GM15510 (cell line): ENCODE data around the gene PPP2R3C.

Source experiments
- POLR2A ChIP-seq: IDR thresholded peaks from 3 replicates; pipeline ENCODE4 v1.6.1; 2011; ENCODE audit warnings: borderline replicate concordance; ENCODE audit not compliant: insufficient read length; ENCODE audit errors: extremely low read depth

Gene PPP2R3C

DNA sequence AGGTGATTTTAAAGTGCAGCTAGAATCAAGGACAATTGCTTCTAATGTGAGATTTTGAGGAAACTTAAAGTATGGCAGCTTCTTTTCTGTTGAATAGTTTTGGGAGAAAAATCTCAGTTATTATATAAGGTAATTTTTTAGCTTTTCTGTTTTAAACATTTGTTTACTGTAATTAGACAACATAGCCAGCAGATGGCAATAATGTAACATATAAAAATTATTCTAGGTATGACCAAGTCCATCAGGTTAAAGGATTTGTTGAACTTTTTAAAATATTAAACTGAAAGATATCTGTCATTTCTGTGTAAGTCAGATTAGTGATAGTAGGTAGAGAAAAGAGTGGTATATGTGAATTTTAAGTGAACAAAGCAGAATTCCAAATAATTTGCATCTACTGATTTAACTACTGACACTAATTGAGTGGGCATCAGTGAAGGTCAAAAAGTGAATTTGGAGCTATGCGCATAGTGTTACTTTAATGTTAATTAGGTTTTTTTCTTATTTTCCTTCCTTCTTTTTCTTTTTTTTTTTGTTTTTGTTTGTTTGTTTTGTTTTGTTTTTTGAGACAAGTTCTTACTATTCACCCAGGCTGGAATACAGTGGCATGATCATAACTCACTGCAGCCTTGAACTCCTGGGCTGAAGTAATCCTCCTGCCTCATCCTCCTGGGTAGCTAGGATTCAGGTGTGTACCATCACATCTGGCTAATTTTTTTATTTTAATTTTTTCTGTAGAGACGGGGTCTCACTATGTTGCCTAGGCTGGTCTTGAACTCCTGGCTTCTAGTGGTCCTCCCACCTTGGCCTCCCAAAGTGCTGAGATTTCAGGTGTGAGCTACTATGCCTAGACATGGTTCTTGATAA lies 19.2 kb upstream of the PPP2R3C start:
- no peak for TF ChIP-seq POLR2A

DNA sequence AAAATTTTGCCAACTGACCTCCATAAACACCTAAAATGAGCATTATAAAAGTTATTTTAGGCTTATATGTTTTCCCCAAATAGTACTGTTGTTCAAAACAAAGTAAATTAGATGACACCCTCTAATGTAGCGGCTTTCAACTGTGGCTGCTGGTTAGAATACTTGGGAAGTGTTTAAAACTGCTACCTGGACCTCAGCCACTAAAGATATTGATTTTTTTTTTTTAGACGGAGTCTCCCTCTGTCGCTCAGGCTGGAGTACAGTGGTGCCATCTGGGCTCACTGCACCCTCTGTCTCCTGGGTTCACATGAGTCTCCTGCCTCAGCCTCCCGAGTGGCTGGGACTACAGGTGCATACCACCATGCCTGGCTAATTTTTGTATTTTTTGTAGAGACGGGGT lies 16.8 kb upstream of the PPP2R3C start:
- TF ChIP-seq POLR2A, result no peak

- TF ChIP-seq POLR2A, result no peak
Observed at GRCh38 chr14:35134329-35135123, 12.7 kb upstream of the PPP2R3C start.

DNA sequence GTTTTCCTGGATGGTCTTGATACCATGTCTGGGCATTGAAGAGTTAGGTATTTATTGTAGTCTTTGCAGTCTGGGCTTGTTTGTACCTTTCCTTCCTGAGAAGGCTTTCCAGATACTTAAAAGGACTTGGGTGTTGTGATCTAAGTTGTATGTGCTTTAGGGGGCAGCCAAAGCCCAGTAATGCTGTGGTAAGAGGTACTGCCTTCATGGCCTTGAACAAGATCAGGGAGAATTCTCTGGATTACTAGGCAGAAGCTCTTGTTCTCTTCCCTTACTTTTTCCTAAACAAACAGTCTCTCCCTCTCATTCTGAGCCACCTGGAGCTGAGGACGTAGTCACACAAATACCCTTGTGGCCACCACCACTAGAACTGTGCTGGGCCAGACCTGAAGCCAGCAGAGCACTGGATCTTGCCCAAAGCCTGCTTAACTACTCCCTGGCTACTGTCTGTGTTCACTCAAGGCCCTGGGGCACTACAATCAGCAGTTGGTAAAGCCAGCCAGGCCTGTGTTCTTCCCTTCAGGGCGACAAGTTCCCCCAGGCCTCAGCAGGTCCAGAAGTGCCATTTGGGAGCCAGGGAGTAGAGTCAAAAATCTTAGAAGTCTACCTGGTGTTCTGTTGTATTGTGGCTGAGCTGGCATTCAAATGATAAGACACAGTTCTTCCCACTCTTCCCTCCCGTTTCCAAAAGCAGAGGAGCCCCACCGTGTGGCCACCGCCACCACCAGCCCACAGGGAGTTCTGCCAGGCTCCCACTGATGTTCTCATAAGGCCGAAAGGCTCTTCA lies 11.9 kb upstream of the PPP2R3C start:
- TF ChIP-seq POLR2A, result no peak

DNA sequence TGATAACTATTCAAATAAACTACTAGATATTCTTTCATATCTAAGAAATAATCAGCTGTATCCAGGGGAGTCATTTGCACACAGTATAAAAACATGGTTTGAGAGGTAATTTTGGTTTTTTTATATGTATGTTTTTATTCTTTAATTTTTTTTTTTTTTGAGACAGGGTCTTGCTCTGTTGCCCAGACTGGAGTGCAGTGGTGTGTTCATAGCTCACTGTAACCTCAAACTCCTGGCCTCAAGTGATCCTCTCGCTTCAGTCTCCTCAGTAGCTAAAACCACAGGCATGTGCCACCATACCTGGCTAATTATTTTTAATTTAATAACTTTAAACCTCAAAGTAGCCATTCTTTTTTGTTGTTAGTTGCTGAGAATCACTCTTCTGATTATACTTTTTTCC lies 2.3 kb upstream of the PPP2R3C start:
- TF ChIP-seq POLR2A, result no peak

DNA sequence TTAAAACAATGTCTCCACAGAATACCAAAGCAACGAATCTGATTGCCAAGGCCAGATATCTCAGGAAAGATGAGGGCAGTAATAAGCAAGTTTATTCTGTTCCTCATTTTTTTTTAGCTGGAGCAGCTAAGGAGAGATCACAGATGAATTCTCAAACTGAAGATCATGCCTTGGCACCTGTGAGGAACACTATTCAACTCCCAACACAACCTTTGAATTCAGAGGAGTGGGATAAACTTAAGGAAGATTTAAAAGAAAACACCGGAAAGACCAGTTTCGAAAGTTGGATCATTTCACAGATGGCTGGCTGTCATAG lies 1.6 kb upstream of the PPP2R3C start:
- TF ChIP-seq POLR2A, result no peak

DNA sequence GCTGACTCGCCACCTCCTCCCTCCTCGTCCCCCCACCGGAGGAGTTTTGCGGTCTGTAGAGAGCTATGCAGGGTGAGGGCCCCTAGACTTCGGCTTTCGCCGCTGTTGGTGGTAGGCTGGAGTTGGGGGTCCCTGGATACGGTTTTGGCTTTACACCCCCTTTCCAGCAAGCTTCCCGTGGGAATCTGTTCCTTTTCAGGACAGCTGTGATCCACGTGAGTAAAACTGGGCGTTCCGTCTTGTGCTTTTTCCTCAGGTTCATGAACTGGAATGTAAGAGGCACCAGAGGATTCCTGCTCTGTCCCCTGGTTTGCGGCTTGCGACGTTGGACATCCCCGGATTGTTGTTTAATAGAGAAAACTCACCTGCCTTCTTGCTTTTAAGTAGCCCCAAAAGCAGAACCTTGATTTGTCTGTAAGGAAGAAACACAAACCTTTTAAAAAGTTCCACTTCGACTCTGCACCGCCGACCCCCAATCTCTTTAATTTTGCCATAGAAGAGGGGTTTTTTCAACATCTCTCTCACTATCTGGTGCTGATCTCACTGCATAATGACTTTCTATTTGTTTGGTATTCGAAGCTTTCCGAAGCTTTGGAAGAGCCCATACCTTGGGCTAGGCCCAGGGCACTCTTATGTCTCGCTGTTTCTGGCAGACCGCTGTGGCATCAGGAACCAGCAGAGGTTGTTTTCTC lies 1.1 kb upstream of the PPP2R3C start:
- no peak for TF ChIP-seq POLR2A

GRCh38 chr14:35121026-35121886 lies 534 bp downstream of the PPP2R3C start:
- TF ChIP-seq POLR2A, result no peak

DNA sequence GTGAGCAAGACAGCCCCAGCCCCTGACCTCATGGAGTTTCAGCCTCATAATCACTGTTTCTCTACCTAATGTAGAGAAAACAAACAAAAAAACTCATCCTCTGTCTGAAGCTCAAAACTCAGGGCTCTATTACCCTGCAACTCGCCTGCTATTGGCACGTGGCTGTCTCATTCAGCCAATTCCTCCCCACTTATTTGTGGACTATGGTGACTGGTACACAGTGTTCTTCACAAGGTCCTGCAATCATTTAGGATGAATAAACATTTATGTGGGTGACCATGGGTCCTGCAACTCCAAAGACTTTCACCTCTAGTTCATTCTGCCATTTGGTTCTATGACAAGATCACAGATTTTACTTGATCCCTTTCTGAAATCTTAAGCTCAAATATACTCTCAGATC lies 4.7 kb downstream of the PPP2R3C start:
- no peak for TF ChIP-seq POLR2A

- TF ChIP-seq POLR2A, result no peak
Observed at GRCh38 chr14:35116242-35116641, 5.5 kb downstream of the PPP2R3C start.

DNA sequence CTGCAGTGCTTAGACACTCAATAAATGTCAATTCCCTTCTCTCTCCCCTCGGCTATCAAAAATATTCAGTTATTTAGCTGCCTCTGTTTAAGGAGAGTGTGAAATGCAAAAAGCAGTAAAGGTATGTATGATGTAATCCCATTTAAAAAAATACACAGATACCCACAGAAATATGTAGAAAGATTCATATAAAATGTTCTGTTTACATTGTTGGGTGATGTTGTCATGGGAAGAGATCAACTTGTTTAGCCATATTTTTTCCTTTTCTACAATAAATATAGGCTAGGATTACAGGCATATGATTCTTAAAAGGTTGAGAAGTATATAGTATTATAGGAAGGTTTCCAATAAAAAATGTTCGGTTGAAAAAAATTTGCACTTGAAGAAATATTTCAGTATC lies 7.8 kb downstream of the PPP2R3C start:
- no peak for TF ChIP-seq POLR2A

GRCh38 chr14:35113308-35113950 lies 8.4 kb downstream of the PPP2R3C start:
- TF ChIP-seq POLR2A, result no peak

DNA sequence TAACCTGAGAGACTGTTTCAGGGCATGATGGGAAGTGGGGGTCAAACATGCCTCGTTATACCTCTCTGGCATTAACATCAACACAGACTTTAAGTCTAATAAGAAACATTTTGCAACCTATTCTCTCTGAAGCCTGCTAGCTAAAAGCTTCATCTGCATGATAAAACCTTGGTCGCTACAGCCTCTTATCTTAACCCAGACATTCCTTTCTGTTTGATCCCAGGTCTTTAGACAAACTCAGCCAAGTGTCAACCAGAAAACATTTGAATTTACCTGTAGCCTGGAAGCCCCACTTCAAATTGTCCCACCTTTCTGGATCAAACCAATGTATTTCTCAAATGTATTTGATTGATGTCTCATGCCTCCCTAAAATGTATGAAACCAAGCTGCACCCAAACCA lies 9.1 kb downstream of the PPP2R3C start:
- TF ChIP-seq POLR2A, result no peak
